GM12878 (cell line): ENCODE data around the gene NTRK3. TPM values are rescaled to one million over a fixed set of nuclear protein-coding genes. Genes with fewer than 3 reads are reported as not detected.

Experiments
- ATAC-seq: fragments of 200-7000 bp; cut with Tn5 transposase; 3 replicates; pipeline ENCODE4 v1.9.1; 2020; ENCODE audit warnings: mild to moderate bottlenecking, moderate library complexity
- BruUV-seq: library from RNA; stranded (reverse); fragments of 400-500 nt; replicated peaks from 2 replicates; lab custom pipeline; 2021; lab: Mats Ljungman, UMichigan
- CTCF ChIA-PET: fragments of 300-600 bp; sonication (Branson Sonifier 250); formaldehyde crosslinking; extraction: SDS; loops from one replicate; lab custom pipeline; 2021; ENCODE audit warnings: inconsistent platforms; lab: Yijun Ruan, JAX
- POLR2A ChIA-PET: fragments of 350-600 bp; formaldehyde crosslinking; extraction: SDS; loops from one replicate; lab custom pipeline; 2021; ENCODE audit warnings: inconsistent platforms; lab: Charles Lee
- RAD21 ChIA-PET: fragments of 300-600 bp; sonication (Branson Sonifier 250); formaldehyde crosslinking; loops from one replicate; lab custom pipeline; 2023; ENCODE audit warnings: antibody characterized with exemption; ENCODE audit not compliant: unreplicated experiment; lab: Charles Lee
- SMC1A ChIA-PET: fragments of 300-600 bp; sonication (Branson Sonifier 250); formaldehyde crosslinking; loops from one replicate; lab custom pipeline; 2023; ENCODE audit not compliant: unreplicated experiment, uncharacterized antibody; lab: Charles Lee
- DNase-seq: peaks from one replicate; pipeline ENCODE4 v3.0.0-alpha.2; 2011; ENCODE audit warnings: low read depth, low spot score
- FAIRE-seq: peaks from 3 replicates; lab custom pipeline; 2011; peaks lifted over from hg19 to GRCh38; lab: Jason Lieb, UNC
- H2AFZ ChIP-seq: 2 replicates; pipeline ENCODE4 v1.6.0; 2011; ENCODE audit warnings: low read depth, low read length, control low read depth; ENCODE audit not compliant: control insufficient read depth
- H3K27ac ChIP-seq: 2 replicates; pipeline ENCODE4 v1.5.1; 2011; ENCODE audit warnings: control low read depth; ENCODE audit not compliant: control insufficient read depth, insufficient read depth
- H3K27me3 ChIP-seq, 2 experiments: replicated peaks in 1 of 2; 2 replicates each; pipeline versions ENCODE4 v1.6.0 to v1.6.1; 2011; ENCODE audit warnings: low read length in 1 of 2; ENCODE audit not compliant: control insufficient read depth in 2 of 2, insufficient read depth in 2 of 2
- H3K36me3 ChIP-seq, 2 experiments: 2 replicates each; pipeline ENCODE4 v1.5.1; 2011; ENCODE audit warnings: low read length in 1 of 2; ENCODE audit not compliant: control insufficient read depth in 2 of 2, insufficient read depth in 2 of 2
- H3K4me1 ChIP-seq: 2 replicates; pipeline ENCODE4 v1.6.1; 2011; ENCODE audit warnings: mild to moderate bottlenecking, low read length, moderate library complexity, mixed read lengths; ENCODE audit not compliant: control insufficient read depth, insufficient read depth
- H3K4me2 ChIP-seq: 2 replicates; pipeline ENCODE4 v1.6.0; 2011; ENCODE audit warnings: control low read depth; ENCODE audit not compliant: control insufficient read depth, insufficient read depth
- H3K4me3 ChIP-seq: fragments of 200-600 bp; sonication (generic); 2 replicates; pipeline ENCODE4 v1.5.1; 2016
- H3K79me2 ChIP-seq: 2 replicates; pipeline ENCODE4 v1.6.0; 2011; ENCODE audit warnings: low read length; ENCODE audit not compliant: control insufficient read depth, insufficient read depth
- H3K9ac ChIP-seq: 2 replicates; pipeline ENCODE4 v1.8.0; 2011; ENCODE audit warnings: low read length, control low read depth, mixed read lengths; ENCODE audit not compliant: control insufficient read depth, insufficient read depth
- H3K9me3 ChIP-seq: replicated peaks from 3 replicates; pipeline ENCODE4 v1.5.1; 2011; ENCODE audit warnings: mild to moderate bottlenecking, low read length; ENCODE audit not compliant: control insufficient read depth, insufficient read depth
- H4K20me1 ChIP-seq: 2 replicates; pipeline ENCODE4 v1.6.0; 2011; ENCODE audit not compliant: control insufficient read depth, insufficient read depth
- ASH2L ChIP-seq: fragments of 300-600, 200-600 bp; sonication (generic); IDR thresholded peaks from 2 replicates; pipeline ENCODE4 v1.6.1; 2017; ENCODE audit warnings: low read depth, mild to moderate bottlenecking, borderline replicate concordance
- ATF7 ChIP-seq: fragments of 450-650 bp; IDR thresholded peaks from 2 replicates; pipeline ENCODE4 v1.6.1; 2016; ENCODE audit warnings: low read depth, mild to moderate bottlenecking
- BCL3 ChIP-seq: IDR thresholded peaks from 2 replicates; pipeline ENCODE4 v1.6.1; 2011; ENCODE audit warnings: borderline replicate concordance, low read depth, mild to moderate bottlenecking, moderate library complexity, low read length; ENCODE audit not compliant: insufficient read depth, poor library complexity, severe bottlenecking
- CBX5 ChIP-seq: sonication (generic); IDR thresholded peaks from 2 replicates; pipeline ENCODE4 v1.6.1; 2016; ENCODE audit warnings: low read depth, moderate library complexity, mild to moderate bottlenecking, inconsistent platforms
- CEBPZ ChIP-seq: fragments of 150-350 bp; IDR thresholded peaks from 2 replicates; pipeline ENCODE4 v1.6.1; 2016; ENCODE audit warnings: low read depth, low read length
- HDGF ChIP-seq: fragments of 450-650 bp; IDR thresholded peaks from 2 replicates; pipeline ENCODE4 v1.6.1; 2016; ENCODE audit warnings: antibody characterized with exemption
- IKZF2 ChIP-seq, 2 experiments: fragments of 450-650 bp; IDR thresholded peaks; 2 replicates each; pipeline ENCODE4 v1.6.1; 2017; ENCODE audit warnings: mild to moderate bottlenecking in 2 of 2, moderate library complexity in 2 of 2
- IRF4 ChIP-seq: IDR thresholded peaks from 2 replicates; pipeline ENCODE4 v1.6.1; 2011; ENCODE audit warnings: low read depth, low read length
- NFIC ChIP-seq: IDR thresholded peaks from 2 replicates; pipeline ENCODE4 v1.6.1; 2012; ENCODE audit warnings: low read depth, mild to moderate bottlenecking, inconsistent platforms, low read length, moderate library complexity
- NR2C1 ChIP-seq: fragments of 450-650 bp; IDR thresholded peaks from 2 replicates; pipeline ENCODE4 v1.6.1; 2017; ENCODE audit warnings: antibody characterized with exemption, mild to moderate bottlenecking, moderate library complexity
- POLR2AphosphoS5 ChIP-seq: IDR thresholded peaks from 2 replicates; pipeline ENCODE4 v1.6.1; 2011; ENCODE audit warnings: mild to moderate bottlenecking, low read length, inconsistent platforms
- SMC3 ChIP-seq: IDR thresholded peaks from 2 replicates; pipeline ENCODE4 v1.6.1; 2011; ENCODE audit warnings: low read length, improper control_type of control experiment, borderline replicate concordance
- SP1 ChIP-seq: IDR thresholded peaks from one replicate; pipeline ENCODE4 v1.6.1; 2011; ENCODE audit warnings: low read depth, low read length
- SUZ12 ChIP-seq: fragments of 200-600 bp; sonication (generic); IDR thresholded peaks from one replicate; pipeline ENCODE4 v1.6.1; 2018; ENCODE audit warnings: antibody characterized with exemption, mild to moderate bottlenecking; ENCODE audit not compliant: unreplicated experiment
- TAF1 ChIP-seq: IDR thresholded peaks from 2 replicates; pipeline ENCODE4 v1.6.1; 2011; ENCODE audit warnings: mild to moderate bottlenecking, low read depth, low read length, borderline replicate concordance
- TCF12 ChIP-seq: IDR thresholded peaks from 2 replicates; pipeline ENCODE4 v1.6.1; 2011; ENCODE audit warnings: low read depth, mild to moderate bottlenecking, low read length
- ZNF274 ChIP-seq: IDR thresholded peaks from one replicate; pipeline ENCODE4 v1.8.0; 2011; ENCODE audit not compliant: insufficient read length, insufficient read depth
- ZNF622 ChIP-seq: fragments of 450-650 bp; IDR thresholded peaks from 2 replicates; pipeline ENCODE4 v1.6.1; 2017; ENCODE audit warnings: mild to moderate bottlenecking, inconsistent platforms
- ZZZ3 ChIP-seq: IDR thresholded peaks from 2 replicates; pipeline ENCODE4 v1.6.1; 2011; ENCODE audit warnings: low read depth; ENCODE audit not compliant: control insufficient read depth, insufficient read length
- WGBS: methylation state at CpG from one replicate; pipeline ENCODE4 v1.1.6; 2016; ENCODE audit warnings: low lambda C conversion rate; ENCODE audit not compliant: insufficient replicate concordance, insufficient coverage; ENCODE audit errors: missing lambda C conversion rate; 5-methylcytosine and 5-hydroxymethylcytosine counted together
- in situ Hi-C: fragments of 300-500 bp; cut with MboI; formaldehyde crosslinking; loops from 9 replicates; pipeline ENCODE4 v1.14.3; 2018; ENCODE audit warnings: mixed read lengths
- intact Hi-C: fragments of 100-400 bp; cut with micrococcal nuclease; formaldehyde crosslinking; loops from one replicate; pipeline ENCODE4 v1.14.2; 2022; ENCODE audit not compliant: unreplicated experiment
- polyA plus RNA-seq, 11 experiments: library from polyadenylated mRNA; depleted of rRNA in 4 of 11; unstranded in 6 of 11; stranded (reverse) in 5 of 11; fragments of >200 nt; fragmentation: Nextera tagmentation in 4 of 11; fragmentation: Illumina TruSeq in 1 of 11; extraction: Ambion mirVana in 4 of 11; extraction: Trizol in 1 of 11; gene quantifications; 1 replicate in 1 of 11; 2 replicates in 10 of 11; pipeline versions ENCODE4 v1.2.1 to v1.2.3, GENCODE V29; 2011 to 2016; ENCODE audit warnings: inconsistent platforms in 2 of 11, missing spikeins in 2 of 11, low read depth in 1 of 11
- total RNA-seq, 4 experiments: library from RNA; depleted of rRNA in 3 of 4; stranded (reverse); fragments of >200 nt in 3 of 4; fragmentation: Illumina TruSeq in 1 of 4; extraction: Trizol in 1 of 4; gene quantifications; 2 replicates each; pipeline versions ENCODE4 v1.2.1 to v1.2.3, GENCODE V29; 2013 to 2021

Gene NTRK3
- total and polyA plus RNA-seq, 10 of the 15 experiments (the other 5 are each of a cell fraction or from before 2014, with no cell fraction given), result not detected

GRCh38 chr15:88011533-88011932, 245.0 kb downstream of the NTRK3 start:
- ChIA-PET SMC1A (no interaction called here), POLR2A (no interaction called here), CTCF (no interaction called here), RAD21 (no interaction called here)
- intact Hi-C loops (no loop called here), in situ Hi-C loops (no loop called here)
- 35% methylated on average over 4 of the region's 4 CpGs for WGBS
- Histone ChIP-seq H4K20me1 (no peaks in the 10 kb centered on the region), H2AFZ (no peak overlapping the region), H3K9ac (no peak overlapping the region), H3K4me3 (no peak overlapping the region), H3K4me1 (no peaks in the 10 kb centered on the region), H3K36me3 (no peaks in the 10 kb centered on the region), H3K4me2 (no peak overlapping the region), H3K79me2 (no peaks in the 10 kb centered on the region)
- no TSS peak for BruUV-seq
- FAIRE-seq, result no peak
- DNase-seq, result no peak
- ATAC-seq, result no peak
- no peak for TF ChIP-seq ZNF622
- no peak for TF ChIP-seq ZZZ3
- no peak for TF ChIP-seq ASH2L
- TF ChIP-seq IRF4, result no peak
- TF ChIP-seq BCL3, result no peak
- no peak for TF ChIP-seq SUZ12
- no peak for TF ChIP-seq NR2C1
- TF ChIP-seq HDGF, result no peak
- TF ChIP-seq ATF7, result no peak
- TF ChIP-seq NFIC, result no peak
- no peak for TF ChIP-seq ZNF274
- no peak for TF ChIP-seq SMC3
- TF ChIP-seq SP1, result no peak
- TF ChIP-seq IKZF2 (IDR thresholded peaks at IDR 0.05), result no peak
- no peak for TF ChIP-seq CEBPZ
- TF ChIP-seq TAF1, result no peak
- TF ChIP-seq CBX5, result no peak
- TF ChIP-seq TCF12, result no peak
- TF ChIP-seq POLR2AphosphoS5, result no peak
- TF ChIP-seq, all 136 proteins: peak for 0
- Histone ChIP-seq H3K9me3 (no peaks in the 10 kb centered on the region), H3K27ac (no peak overlapping the region), H3K27me3 (no peaks in the 10 kb centered on the region; a peak in 1 of 4 replicates)
